Epithelial cell of esophagus (primary cell): ENCODE results near the gene KCNN1.

Experiments used
- DNase-seq: peaks from one replicate; pipeline ENCODE4 v3.0.0; 2010; ENCODE audit warnings: low read depth
- H3K4me3 ChIP-seq: 2 replicates; pipeline ENCODE4 v1.5.1; 2011; ENCODE audit warnings: mild to moderate bottlenecking, low read length, control low read depth
- CTCF ChIP-seq: IDR thresholded peaks from 2 replicates; pipeline ENCODE4 v1.5.1; 2011; ENCODE audit warnings: low read depth, mild to moderate bottlenecking, low read length, control low read depth, inconsistent platforms; ENCODE audit not compliant: insufficient read depth; ENCODE audit errors: missing control alignments

Gene KCNN1

GRCh38 chr19:17965370-17966128, 1.4 kb upstream of the KCNN1 start:
- no peak for TF ChIP-seq CTCF
- H3K4me3 ChIP-seq: no peak overlapping the region
- DNase-seq: no peak

GRCh38 chr19:17966129-17966483, 801 bp upstream of the KCNN1 start:
- TF ChIP-seq CTCF: no peak
- no peak for DNase-seq
- no peak overlapping the region for H3K4me3 ChIP-seq

DNA sequence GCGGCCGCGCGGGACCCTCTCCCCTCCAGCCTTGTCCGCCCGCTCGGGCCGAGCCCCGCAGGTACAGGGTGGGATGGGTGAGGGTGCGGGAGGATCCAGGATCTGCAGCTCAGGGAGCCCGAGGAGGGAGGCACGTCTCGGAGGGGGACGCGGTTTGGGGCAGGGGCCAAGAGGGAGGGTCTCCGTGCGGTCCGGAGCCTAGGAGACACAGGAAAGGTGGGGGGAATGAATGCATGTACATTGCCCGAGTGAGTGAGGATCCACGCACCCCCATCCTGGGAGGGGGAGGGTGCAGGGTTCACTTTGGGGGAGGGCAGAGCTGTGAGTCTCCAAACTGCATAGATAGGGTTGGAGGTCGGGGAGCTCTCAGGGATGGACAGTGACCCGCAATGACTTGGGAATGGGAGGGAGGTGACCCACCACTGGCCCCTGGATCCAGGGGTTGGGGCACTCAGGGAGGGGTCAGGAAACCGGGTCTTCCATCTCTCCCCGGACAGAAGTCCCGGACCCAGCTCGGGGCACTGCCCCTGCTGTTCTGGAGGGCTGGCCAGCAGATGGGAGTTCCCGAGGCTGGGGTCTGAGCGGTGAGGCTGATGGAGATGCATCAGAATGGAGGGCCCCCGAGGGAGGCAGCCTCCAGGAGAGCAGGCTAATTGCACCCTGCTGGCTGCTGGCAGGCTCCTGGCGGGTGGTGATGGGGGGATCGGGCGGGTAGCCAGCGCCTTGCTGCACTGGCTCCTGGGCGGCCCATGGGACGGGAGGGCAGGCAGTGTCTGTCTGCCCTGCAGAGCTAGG, 547 bp downstream of the KCNN1 start:
- no peak for TF ChIP-seq CTCF
- H3K4me3 ChIP-seq: no peak overlapping the region

DNA sequence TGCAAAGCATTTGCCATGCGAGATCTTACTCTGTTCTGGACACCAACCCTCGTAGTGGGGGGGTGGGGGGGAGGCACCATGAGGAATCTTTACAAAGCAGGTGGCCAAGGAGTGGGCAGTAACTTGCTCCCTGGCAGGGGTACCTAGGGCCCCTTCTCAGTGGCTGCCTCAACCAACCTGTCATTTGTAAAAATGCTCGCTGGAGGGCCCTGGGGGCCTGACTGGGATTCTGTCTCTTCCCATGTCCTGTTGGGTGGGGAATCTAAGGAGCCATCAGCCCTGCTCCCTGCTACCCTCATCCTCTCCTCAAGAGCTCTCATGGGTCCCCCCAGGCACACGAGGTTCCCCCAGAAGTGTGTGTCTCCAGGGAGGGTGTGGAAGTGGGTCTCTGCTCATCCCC, 1.5 kb downstream of the KCNN1 start:
- no peak for DNase-seq

More for the DNA sequence above, 547 bp downstream of the KCNN1 start:
- no peak for DNase-seq

GRCh38 chr19:17969096-17969792, 2.3 kb downstream of the KCNN1 start:
- no peak overlapping the region for H3K4me3 ChIP-seq
- no peak for TF ChIP-seq CTCF
- no peak for DNase-seq

More for the DNA sequence above, 1.5 kb downstream of the KCNN1 start:
- no peak for TF ChIP-seq CTCF
- H3K4me3 ChIP-seq: no peak overlapping the region

DNA sequence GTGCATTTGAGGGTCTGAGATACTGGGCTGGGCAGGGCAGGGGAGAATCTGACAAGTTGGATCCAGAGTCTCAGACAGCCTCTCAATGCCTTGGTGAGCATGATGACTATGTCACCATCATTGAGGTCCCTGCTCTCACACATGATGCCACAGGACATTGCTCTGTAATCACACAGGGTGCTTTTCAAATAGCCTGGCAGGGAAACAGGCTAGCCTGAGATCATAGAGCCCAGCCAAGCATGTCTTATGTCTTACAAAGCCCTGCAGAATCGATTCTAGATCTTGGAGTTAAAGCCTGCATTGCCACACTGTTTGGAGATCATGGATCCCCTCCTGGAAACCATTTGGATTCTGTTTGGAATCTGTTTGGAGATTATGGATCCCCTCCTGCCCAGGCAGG, 5.3 kb downstream of the KCNN1 start:
- no peak overlapping the region for H3K4me3 ChIP-seq
- TF ChIP-seq CTCF: no peak
- no peak for DNase-seq
